Breast epithelium (tissue), 3 donors: ENCODE measurements around the gene UBE2D2.

Experiments used
- CTCF ChIP-seq, 3 donors: fragments of 450-650 bp; IDR thresholded peaks; one replicate each; pipeline ENCODE4 v1.5.1; 2016 to 2017; ENCODE audit warnings: antibody characterized with exemption in 3 of 3, mild to moderate bottlenecking in 3 of 3, moderate library complexity in 3 of 3
- POLR2A ChIP-seq: fragments of 450-650 bp; IDR thresholded peaks from one replicate; pipeline ENCODE4 v1.6.1; 2016; ENCODE audit warnings: antibody characterized with exemption, mild to moderate bottlenecking, moderate library complexity
- POLR2AphosphoS5 ChIP-seq, 3 donors: sonication (generic); formaldehyde crosslinking; IDR thresholded peaks; one replicate each; pipeline ENCODE4 v1.6.1; 2017; ENCODE audit warnings: antibody characterized with exemption in 3 of 3

- no peak for TF ChIP-seq POLR2A
- no peak for TF ChIP-seq CTCF (IDR thresholded peaks at IDR 0.05)
- TF ChIP-seq POLR2AphosphoS5 (IDR thresholded peaks at IDR 0.05) = no peak
Observed at GRCh38 chr5:139639619-139640380, 78.7 kb downstream of the UBE2D2 start.
